PC-9 (cell line): Measurements from ENCODE around the gene ATXN1. TPM values are rescaled to one million over a fixed set of nuclear protein-coding genes. Genes with fewer than 3 reads are reported as not detected.

Experiments used
- BruUV-seq: library from RNA; stranded (reverse); fragments of 400-500 nt; replicated peaks from 2 replicates; lab custom pipeline; 2021; lab: Mats Ljungman, UMichigan
- CTCF ChIA-PET: fragments of 300-600 bp; sonication (Branson Sonifier 250); formaldehyde crosslinking; loops from one replicate; lab custom pipeline; 2022; ENCODE audit warnings: antibody characterized with exemption; lab: Charles Lee
- POLR2A ChIA-PET: fragments of 300-600 bp; sonication (Branson Sonifier 250); formaldehyde crosslinking; loops from one replicate; lab custom pipeline; 2022; ENCODE audit warnings: antibody characterized with exemption; ENCODE audit not compliant: unreplicated experiment; lab: Charles Lee
- DNase-seq, 2 experiments: peaks; one replicate each; pipeline versions ENCODE4 v3.0.0 to v3.0.0-alpha.2; 2015 to 2022; ENCODE audit warnings: mixed read lengths in 1 of 2
- H2AFZ ChIP-seq: fragments of 200-600 bp; sonication (generic); 2 replicates; pipeline ENCODE4 v1.8.1; 2017; ENCODE audit warnings: antibody characterized with exemption
- H3F3A ChIP-seq: fragments of 200-600 bp; sonication (generic); 2 replicates; pipeline ENCODE4 v1.8.1; 2017; ENCODE audit warnings: antibody characterized with exemption, mild to moderate bottlenecking, low read depth; ENCODE audit not compliant: insufficient read depth
- H3K27ac ChIP-seq: fragments of 200-600 bp; sonication (generic); 2 replicates; pipeline ENCODE4 v1.6.1; 2016; ENCODE audit warnings: mixed run types
- H3K27me3 ChIP-seq: fragments of 200-600 bp; sonication (generic); 2 replicates; pipeline ENCODE4 v1.6.1; 2016; ENCODE audit warnings: low read depth, mixed run types; ENCODE audit not compliant: insufficient read depth
- H3K36me3 ChIP-seq: fragments of 200-600 bp; sonication (generic); 2 replicates; pipeline ENCODE4 v1.6.1; 2016; ENCODE audit warnings: low read depth, mixed run types
- H3K4me1 ChIP-seq: fragments of 200-600 bp; sonication (generic); replicated peaks from 2 replicates; pipeline ENCODE4 v1.6.1; 2016; ENCODE audit warnings: mixed run types; ENCODE audit not compliant: insufficient read depth
- H3K4me2 ChIP-seq: fragments of 200-600 bp; sonication (generic); 2 replicates; pipeline ENCODE4 v1.6.1; 2017; ENCODE audit warnings: mixed run types
- H3K4me3 ChIP-seq: fragments of 200-600 bp; sonication (generic); 2 replicates; pipeline ENCODE4 v1.6.1; 2016; ENCODE audit warnings: mixed run types
- H3K79me2 ChIP-seq: fragments of 200-600 bp; sonication (generic); 2 replicates; pipeline ENCODE4 v1.6.1; 2017; ENCODE audit warnings: low read depth, mixed run types
- H3K9me2 ChIP-seq: fragments of 200-600 bp; sonication (generic); 2 replicates; pipeline ENCODE4 v1.8.1; 2017; ENCODE audit warnings: mild to moderate bottlenecking; ENCODE audit not compliant: insufficient read depth
- H3K9me3 ChIP-seq: fragments of 200-600 bp; sonication (generic); 2 replicates; pipeline ENCODE4 v1.8.1; 2016; ENCODE audit warnings: low read depth; ENCODE audit not compliant: insufficient read depth
- H4K20me1 ChIP-seq: fragments of 200-600 bp; sonication (generic); 2 replicates; pipeline ENCODE4 v1.8.1; 2017; ENCODE audit not compliant: insufficient read depth
- CTCF ChIP-seq: fragments of 200-600 bp; sonication (generic); conservative IDR thresholded peaks from 2 replicates; pipeline ENCODE4 v1.6.1; 2017; ENCODE audit warnings: mixed run types, antibody characterized with exemption, mild to moderate bottlenecking, moderate library complexity
- EZH2 ChIP-seq: fragments of 200-600 bp; sonication (generic); IDR thresholded peaks from 2 replicates; pipeline ENCODE4 v1.8.0; 2017; ENCODE audit warnings: antibody characterized with exemption, low read depth
- intact Hi-C: fragments of 100-400 bp; cut with micrococcal nuclease; formaldehyde crosslinking; loops from one replicate; pipeline ENCODE4 v1.10.0; 2022; ENCODE audit not compliant: unreplicated experiment
- total RNA-seq: library from RNA; stranded (reverse); gene quantifications from 2 replicates; pipeline ENCODE4 v1.2.3, GENCODE V29; 2021

The ATXN1 gene
- total RNA-seq, 1 experiment from 2014 or later: 42.7 TPM

GRCh38 chr6:16651871-16652270 is 109.4 kb downstream of the ATXN1 start:
- intact Hi-C loops: no loop called here
- BruUV-seq: no TSS peak
- CTCF ChIA-PET: interaction anchor here (0.6 kb wide), 1 partner anchor 452 kb away, joined by 3 read pairs; no protein-coding TSS in a partner anchor

GRCh38 chr6:16649890-16650289 is 111.4 kb downstream of the ATXN1 start:
- Histone ChIP-seq H3K36me3 (no peaks in the 10 kb centered on the region), H3K9me3 (no peaks in the 10 kb centered on the region), H3K4me1 (no peaks in the 10 kb centered on the region), H3K27me3 (no peaks in the 10 kb centered on the region), H2AFZ (no peak overlapping the region), H4K20me1 (no peaks in the 10 kb centered on the region), H3K4me3 (no peak overlapping the region), H3F3A (no peaks in the 10 kb centered on the region), H3K27ac (no peak overlapping the region), H3K4me2 (no peak overlapping the region), H3K9me2 (no peaks in the 10 kb centered on the region), H3K79me2 (no peaks in the 10 kb centered on the region)
- ChIA-PET POLR2A (no interaction called here), CTCF (no interaction called here)
- intact Hi-C loops: no loop called here
- BruUV-seq: no TSS peak
- DNase-seq: no peak
- TF ChIP-seq EZH2 (no peak), CTCF (no peak)

More at GRCh38 chr6:16651871-16652270, 109.4 kb downstream of the ATXN1 start:
- Histone ChIP-seq H3K79me2 (no peaks in the 10 kb centered on the region), H3K27me3 (no peaks in the 10 kb centered on the region), H3K4me2 (no peak overlapping the region), H3K9me3 (no peaks in the 10 kb centered on the region), H3K4me3 (no peak overlapping the region), H2AFZ (no peak overlapping the region), H3K36me3 (no peaks in the 10 kb centered on the region), H3F3A (no peaks in the 10 kb centered on the region), H3K9me2 (no peaks in the 10 kb centered on the region), H4K20me1 (no peaks in the 10 kb centered on the region), H3K27ac (no peak overlapping the region), H3K4me1 (no peaks in the 10 kb centered on the region)
- TF ChIP-seq CTCF: no peak
- TF ChIP-seq EZH2: no peak
- POLR2A ChIA-PET: no interaction called here
- DNase-seq: no peak

GRCh38 chr6:16649241-16649640 is 112.0 kb downstream of the ATXN1 start:
- no peaks in the 10 kb centered on the region for H3F3A ChIP-seq
- no peaks in the 10 kb centered on the region for H3K9me3 ChIP-seq
- no peak overlapping the region for H3K27ac ChIP-seq
- no peaks in the 10 kb centered on the region for H3K9me2 ChIP-seq
- no TSS peak for BruUV-seq
- H4K20me1 ChIP-seq: no peaks in the 10 kb centered on the region
- H3K79me2 ChIP-seq: no peaks in the 10 kb centered on the region
- POLR2A ChIA-PET: no interaction called here
- CTCF ChIA-PET: no interaction called here
- no peak overlapping the region for H3K4me3 ChIP-seq
- H2AFZ ChIP-seq: no peak overlapping the region
- H3K4me2 ChIP-seq: no peak overlapping the region
- DNase-seq: no peak
- no peaks in the 10 kb centered on the region for H3K4me1 ChIP-seq
- no peaks in the 10 kb centered on the region for H3K27me3 ChIP-seq
- intact Hi-C loops: no loop called here
- TF ChIP-seq CTCF (no peak), EZH2 (no peak)
- no peaks in the 10 kb centered on the region for H3K36me3 ChIP-seq
